Measurements from ENCODE around the gene TMEM94. TPM values are rescaled to one million over a fixed set of nuclear protein-coding genes. Genes with fewer than 3 reads are reported as not detected.
"Not testable (repeated sequence)": the region's sequence is repeated elsewhere in the genome, so short reads cannot be mapped to it uniquely, and the experiment has no call there.

TMEM94 gene
- total RNA-seq, 1 experiment from 2014 or later, result 53.2 TPM

- peak; percentile 16 for DNase-seq (ENCODE audit: low spot score)
- in situ Hi-C loops (cut with HindIII; ENCODE audit: low sequenced_read_pairs), result no loop called here
These were observed 14.0 kb upstream of the TMEM94 start for GRCh38 chr17:75442168-75443103.

- in situ Hi-C loops (cut with HindIII; ENCODE audit: low sequenced_read_pairs), result no loop called here
- no peak for DNase-seq (ENCODE audit: low spot score)
These were observed 11.1 kb upstream of the TMEM94 start for GRCh38 chr17:75445296-75445695.

- in situ Hi-C loops (cut with HindIII; ENCODE audit: low sequenced_read_pairs); DNase-seq (ENCODE audit: low spot score): not testable (repeated sequence)
These were observed 10.5 kb upstream of the TMEM94 start for GRCh38 chr17:75445896-75446295.

GRCh38 chr17:75447951-75448856 lies 8.2 kb upstream of the TMEM94 start:
- no peak for DNase-seq (ENCODE audit: low spot score)
- in situ Hi-C loops (cut with HindIII; ENCODE audit: low sequenced_read_pairs), result no loop called here

GRCh38 chr17:75450270-75450669 lies 6.2 kb upstream of the TMEM94 start:
- no peak for DNase-seq (ENCODE audit: low spot score)
- in situ Hi-C loops (cut with HindIII; ENCODE audit: low sequenced_read_pairs), result no loop called here

GRCh38 chr17:75454193-75454592 lies 2.2 kb upstream of the TMEM94 start:
- in situ Hi-C loops (cut with HindIII; ENCODE audit: low sequenced_read_pairs), result no loop called here
- no peak for DNase-seq (ENCODE audit: low spot score)

- in situ Hi-C loops (cut with HindIII; ENCODE audit: low sequenced_read_pairs); DNase-seq (ENCODE audit: low spot score): not testable (repeated sequence)
These were observed 1.8 kb upstream of the TMEM94 start for GRCh38 chr17:75454672-75455071.

GRCh38 chr17:75456039-75456416 lies 407 bp upstream of the TMEM94 start:
- no peak for DNase-seq (ENCODE audit: low spot score)
- in situ Hi-C loops (cut with HindIII; ENCODE audit: low sequenced_read_pairs), result no loop called here

- DNase-seq (ENCODE audit: low spot score), result peak; percentile 70
- in situ Hi-C loops (cut with HindIII; ENCODE audit: low sequenced_read_pairs), result no loop called here
These were observed 716 bp downstream of the TMEM94 start for GRCh38 chr17:75457047-75457654.

- DNase-seq (ENCODE audit: low spot score), result peak; percentile 76
- in situ Hi-C loops (cut with HindIII; ENCODE audit: low sequenced_read_pairs), result no loop called here
These were observed 2.8 kb downstream of the TMEM94 start for GRCh38 chr17:75459246-75459589.

- DNase-seq (ENCODE audit: low spot score), result peak; percentile 87
- in situ Hi-C loops (cut with HindIII; ENCODE audit: low sequenced_read_pairs), result no loop called here
These were observed 3.3 kb downstream of the TMEM94 start for GRCh38 chr17:75459590-75460267.

- in situ Hi-C loops (cut with HindIII; ENCODE audit: low sequenced_read_pairs), result no loop called here
- no peak for DNase-seq (ENCODE audit: low spot score)
These were observed 3.9 kb downstream of the TMEM94 start for GRCh38 chr17:75460295-75460694.

GRCh38 chr17:75463603-75464002 lies 7.2 kb downstream of the TMEM94 start:
- in situ Hi-C loops (cut with HindIII; ENCODE audit: low sequenced_read_pairs), result no loop called here
- DNase-seq (ENCODE audit: low spot score), result no peak

GRCh38 chr17:75465039-75465438 lies 8.6 kb downstream of the TMEM94 start:
- in situ Hi-C loops (cut with HindIII; ENCODE audit: low sequenced_read_pairs), result no loop called here

GRCh38 chr17:75468291-75468754 lies 11.9 kb downstream of the TMEM94 start:
- no peak for DNase-seq (ENCODE audit: low spot score)
- in situ Hi-C loops (cut with HindIII; ENCODE audit: low sequenced_read_pairs), result no loop called here

More at GRCh38 chr17:75465039-75465438, 8.6 kb downstream of the TMEM94 start:
- no peak for DNase-seq (ENCODE audit: low spot score)

- in situ Hi-C loops (cut with HindIII; ENCODE audit: low sequenced_read_pairs), result no loop called here
- no peak for DNase-seq (ENCODE audit: low spot score)
These were observed 12.4 kb downstream of the TMEM94 start for GRCh38 chr17:75468779-75469373.

- in situ Hi-C loops (cut with HindIII; ENCODE audit: low sequenced_read_pairs), result no loop called here
- no peak for DNase-seq (ENCODE audit: low spot score)
These were observed 14.8 kb downstream of the TMEM94 start for GRCh38 chr17:75471207-75471606.

- DNase-seq (ENCODE audit: low spot score), result no peak
- in situ Hi-C loops (cut with HindIII; ENCODE audit: low sequenced_read_pairs), result no loop called here
These were observed 15.7 kb downstream of the TMEM94 start for GRCh38 chr17:75472119-75472518.

GRCh38 chr17:75473246-75473645 lies 16.8 kb downstream of the TMEM94 start:
- in situ Hi-C loops (cut with HindIII; ENCODE audit: low sequenced_read_pairs), result no loop called here

More at GRCh38 chr17:75473246-75473645, 16.8 kb downstream of the TMEM94 start:
- DNase-seq (ENCODE audit: low spot score), result no peak

All from G401 (cell line).